PFSK-1 (cell line): Measurements from ENCODE around the gene SLC38A11. TPM values are rescaled to one million over a fixed set of nuclear protein-coding genes. Genes with fewer than 3 reads are reported as not detected.

Experiments used
- FOXP2 ChIP-seq: optimal IDR thresholded peaks from 2 replicates; pipeline ENCODE3; 2011; ENCODE audit warnings: borderline replicate concordance, control low read depth, inconsistent platforms; ENCODE audit not compliant: insufficient read depth; ENCODE audit errors: extremely low read length, extremely low read depth
- POLR2AphosphoS5 ChIP-seq: IDR thresholded peaks from 2 replicates; pipeline ENCODE4 v1.6.1; 2012; ENCODE audit warnings: low read depth, mild to moderate bottlenecking, control low read depth, low read length, moderate library complexity
- SIN3A ChIP-seq: IDR thresholded peaks from 2 replicates; pipeline ENCODE4 v1.6.1; 2012; ENCODE audit warnings: mild to moderate bottlenecking, low read length, moderate library complexity, borderline replicate concordance; ENCODE audit not compliant: insufficient read depth
- TAF1 ChIP-seq: IDR thresholded peaks from 2 replicates; pipeline ENCODE4 v1.6.1; 2012; ENCODE audit warnings: low read length, control low read depth, borderline replicate concordance; ENCODE audit not compliant: insufficient read depth
- polyA plus RNA-seq: library from polyadenylated mRNA; unstranded; fragments of >200 nt; gene quantifications from one replicate; pipeline ENCODE4 v1.2.1, GENCODE V29; 2012; ENCODE audit warnings: low read depth, missing spikeins; ENCODE audit not compliant: insufficient read length
- TF ChIP-seq, protein P1 (sequence below), 2 experiments: IDR thresholded peaks; 2 replicates each; pipeline versions ENCODE4 v1.6.1 to v1.8.0; 2011 to 2012; ENCODE audit warnings: low read depth in 2 of 2, low read length in 2 of 2, control low read depth in 1 of 2, inconsistent platforms in 1 of 2, mild to moderate bottlenecking in 1 of 2, moderate library complexity in 1 of 2; ENCODE audit not compliant: insufficient read depth in 1 of 2

Gene SLC38A11, protein sequence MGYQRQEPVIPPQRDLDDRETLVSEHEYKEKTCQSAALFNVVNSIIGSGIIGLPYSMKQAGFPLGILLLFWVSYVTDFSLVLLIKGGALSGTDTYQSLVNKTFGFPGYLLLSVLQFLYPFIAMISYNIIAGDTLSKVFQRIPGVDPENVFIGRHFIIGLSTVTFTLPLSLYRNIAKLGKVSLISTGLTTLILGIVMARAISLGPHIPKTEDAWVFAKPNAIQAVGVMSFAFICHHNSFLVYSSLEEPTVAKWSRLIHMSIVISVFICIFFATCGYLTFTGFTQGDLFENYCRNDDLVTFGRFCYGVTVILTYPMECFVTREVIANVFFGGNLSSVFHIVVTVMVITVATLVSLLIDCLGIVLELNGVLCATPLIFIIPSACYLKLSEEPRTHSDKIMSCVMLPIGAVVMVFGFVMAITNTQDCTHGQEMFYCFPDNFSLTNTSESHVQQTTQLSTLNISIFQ
- not detected for polyA plus RNA-seq

DNA sequence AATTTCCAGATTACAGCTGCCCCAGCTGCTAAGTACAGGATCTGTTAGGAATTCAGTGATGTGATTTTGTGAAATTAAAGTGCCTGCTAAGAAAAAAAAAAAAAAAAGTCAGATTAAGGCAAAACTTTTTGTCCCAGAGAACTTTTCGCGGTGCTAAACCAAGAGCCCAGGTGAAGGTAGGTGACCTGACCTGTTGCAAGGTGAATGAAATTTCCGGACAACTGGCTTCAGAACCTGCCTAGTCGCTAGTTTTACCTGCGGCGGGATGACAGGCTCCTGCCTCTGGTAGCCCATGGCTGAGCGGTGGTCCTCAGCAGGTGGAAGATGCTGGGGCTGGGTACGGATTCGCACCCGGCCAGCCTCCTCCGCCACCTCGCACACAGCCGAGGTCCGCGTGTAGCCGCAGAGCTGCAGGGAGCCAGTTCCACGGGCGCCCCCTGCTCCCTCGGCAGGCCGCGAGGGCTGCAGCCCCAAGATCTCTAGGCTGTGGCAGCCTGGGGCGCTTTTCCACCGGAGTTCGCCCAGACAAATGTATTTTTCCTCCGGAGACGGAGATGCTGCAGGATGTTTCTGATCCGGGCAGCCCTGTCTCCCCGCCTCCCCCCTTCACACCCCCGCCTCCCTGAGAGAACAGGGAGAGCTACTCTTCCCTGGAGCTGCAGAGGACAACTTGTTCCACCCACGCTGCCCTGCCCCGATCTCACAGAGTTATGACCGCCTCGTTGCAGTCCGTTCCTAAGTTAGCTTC is at the start of gene SLC38A11:
Gene SLC38A11, minus strand, starts transcription at position 572 of the 748 bp plus-strand sequence. Its CDS starts 278 bp downstream, at position 294.
- TF ChIP-seq, protein P1, sequence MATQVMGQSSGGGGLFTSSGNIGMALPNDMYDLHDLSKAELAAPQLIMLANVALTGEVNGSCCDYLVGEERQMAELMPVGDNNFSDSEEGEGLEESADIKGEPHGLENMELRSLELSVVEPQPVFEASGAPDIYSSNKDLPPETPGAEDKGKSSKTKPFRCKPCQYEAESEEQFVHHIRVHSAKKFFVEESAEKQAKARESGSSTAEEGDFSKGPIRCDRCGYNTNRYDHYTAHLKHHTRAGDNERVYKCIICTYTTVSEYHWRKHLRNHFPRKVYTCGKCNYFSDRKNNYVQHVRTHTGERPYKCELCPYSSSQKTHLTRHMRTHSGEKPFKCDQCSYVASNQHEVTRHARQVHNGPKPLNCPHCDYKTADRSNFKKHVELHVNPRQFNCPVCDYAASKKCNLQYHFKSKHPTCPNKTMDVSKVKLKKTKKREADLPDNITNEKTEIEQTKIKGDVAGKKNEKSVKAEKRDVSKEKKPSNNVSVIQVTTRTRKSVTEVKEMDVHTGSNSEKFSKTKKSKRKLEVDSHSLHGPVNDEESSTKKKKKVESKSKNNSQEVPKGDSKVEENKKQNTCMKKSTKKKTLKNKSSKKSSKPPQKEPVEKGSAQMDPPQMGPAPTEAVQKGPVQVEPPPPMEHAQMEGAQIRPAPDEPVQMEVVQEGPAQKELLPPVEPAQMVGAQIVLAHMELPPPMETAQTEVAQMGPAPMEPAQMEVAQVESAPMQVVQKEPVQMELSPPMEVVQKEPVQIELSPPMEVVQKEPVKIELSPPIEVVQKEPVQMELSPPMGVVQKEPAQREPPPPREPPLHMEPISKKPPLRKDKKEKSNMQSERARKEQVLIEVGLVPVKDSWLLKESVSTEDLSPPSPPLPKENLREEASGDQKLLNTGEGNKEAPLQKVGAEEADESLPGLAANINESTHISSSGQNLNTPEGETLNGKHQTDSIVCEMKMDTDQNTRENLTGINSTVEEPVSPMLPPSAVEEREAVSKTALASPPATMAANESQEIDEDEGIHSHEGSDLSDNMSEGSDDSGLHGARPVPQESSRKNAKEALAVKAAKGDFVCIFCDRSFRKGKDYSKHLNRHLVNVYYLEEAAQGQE (IDR thresholded peaks at IDR 0.05; ENCODE audit: insufficient read depth in 1 of 2, low read depth in 2 of 2, low read length in 2 of 2), result no peak
- TF ChIP-seq POLR2AphosphoS5 (no peak), TAF1 (no peak), SIN3A (no peak), FOXP2 (no peak)

DNA sequence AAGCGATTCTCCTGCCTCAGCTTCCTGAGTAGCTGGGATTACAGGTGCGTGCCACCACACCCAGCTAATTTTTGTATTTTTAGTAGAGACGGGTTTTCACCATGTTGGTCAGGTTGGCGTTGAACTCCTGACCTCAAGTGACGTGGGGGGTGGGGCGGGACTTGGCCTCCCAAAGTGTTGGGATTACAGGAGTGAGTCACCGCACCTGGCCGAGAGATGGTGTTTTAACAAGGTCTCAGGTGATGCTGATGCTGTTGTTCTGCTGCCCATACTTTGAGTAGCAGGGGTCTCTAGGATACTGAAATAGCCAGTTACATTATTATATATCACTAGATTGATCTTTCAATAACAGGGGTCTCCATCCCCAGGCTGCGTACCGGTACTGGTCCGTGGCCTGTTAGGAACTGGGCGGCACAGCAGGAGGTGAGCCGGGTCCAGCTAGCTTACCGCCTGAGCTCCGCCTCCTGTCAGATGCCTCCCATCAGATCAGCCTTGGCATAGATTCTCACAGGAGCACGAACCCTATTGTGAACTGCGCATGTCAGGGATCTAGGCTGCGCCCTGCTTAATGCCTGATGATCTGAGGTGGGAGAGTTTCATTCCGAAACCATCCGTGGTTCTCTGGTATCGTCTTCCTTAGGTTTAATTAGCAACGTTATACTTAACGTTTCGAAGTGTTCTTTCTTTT is 48.3 kb upstream of the SLC38A11 start:
- TF ChIP-seq FOXP2, result no peak
- TF ChIP-seq, protein P1 (IDR thresholded peaks at IDR 0.05; ENCODE audit: insufficient read depth in 1 of 2, low read depth in 2 of 2, low read length in 2 of 2), result no peak
- no peak for TF ChIP-seq SIN3A
- TF ChIP-seq TAF1, result no peak
- TF ChIP-seq POLR2AphosphoS5, result no peak

DNA sequence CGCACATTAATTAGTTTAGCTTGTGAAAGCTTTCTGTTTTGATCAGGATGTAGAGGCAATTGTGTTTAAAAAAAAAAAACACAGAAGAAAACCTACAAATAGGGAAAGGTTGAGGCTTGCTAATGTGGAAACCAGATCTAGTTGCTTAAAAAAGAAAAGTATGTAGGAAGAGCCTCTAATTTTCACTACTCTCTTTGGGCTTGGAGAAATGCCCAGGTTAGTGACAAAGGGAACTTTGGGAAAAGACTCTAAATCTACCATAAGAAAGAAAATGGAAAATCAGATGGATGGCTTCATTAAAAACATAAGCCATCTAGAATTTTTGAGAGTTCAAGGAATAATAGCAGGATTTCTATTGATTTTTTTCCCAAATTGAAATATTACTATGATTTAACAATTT is 47.3 kb upstream of the SLC38A11 start:
- TF ChIP-seq POLR2AphosphoS5, result no peak
- no peak for TF ChIP-seq SIN3A
- no peak for TF ChIP-seq FOXP2
- TF ChIP-seq, protein P1 (IDR thresholded peaks at IDR 0.05; ENCODE audit: insufficient read depth in 1 of 2, low read depth in 2 of 2, low read length in 2 of 2), result no peak
- no peak for TF ChIP-seq TAF1

DNA sequence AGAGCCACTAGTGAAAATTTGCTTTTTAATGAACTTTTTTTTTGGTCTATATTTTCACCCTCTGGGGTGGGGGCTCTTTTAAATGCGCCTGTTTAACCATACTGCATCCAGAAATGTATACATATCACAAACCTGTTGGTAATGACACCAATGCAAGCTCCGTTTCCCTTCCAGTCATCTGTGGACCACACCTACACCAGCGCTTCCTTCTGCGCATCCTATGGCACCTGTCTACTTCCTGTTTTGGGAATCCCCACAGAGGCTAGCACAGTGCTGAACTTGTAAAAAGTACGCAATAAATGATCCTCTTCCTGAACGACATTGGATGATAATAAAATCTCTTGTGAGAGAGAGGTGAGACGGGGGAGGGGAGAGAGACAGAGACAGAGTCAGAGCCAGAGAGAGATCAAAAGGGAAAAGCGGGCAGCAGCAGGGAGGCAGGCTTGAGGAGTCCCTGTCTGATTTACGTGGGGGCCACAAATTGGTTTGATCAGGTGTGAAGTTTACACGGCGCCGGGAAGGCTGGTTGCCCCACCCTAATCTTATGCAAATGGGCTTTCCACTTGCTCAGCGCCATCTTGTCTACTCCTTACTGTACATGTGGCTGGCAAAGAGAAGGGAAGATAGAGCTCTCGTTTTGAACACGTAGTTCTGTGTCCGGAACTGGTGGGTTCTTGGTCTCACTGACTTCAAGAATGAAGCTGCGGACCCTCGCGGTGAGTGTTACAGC is 38.1 kb upstream of the SLC38A11 start:
- TF ChIP-seq FOXP2 (no peak), TAF1 (no peak), SIN3A (no peak), POLR2AphosphoS5 (no peak)
- TF ChIP-seq, protein P1 (IDR thresholded peaks at IDR 0.05; ENCODE audit: insufficient read depth in 1 of 2, low read depth in 2 of 2, low read length in 2 of 2), result no peak
